Ovary (tissue), 3 donors: ENCODE data around the gene DIS3L2.

Source experiments
- EP300 ChIP-seq: sonication (generic); formaldehyde crosslinking; IDR thresholded peaks from one replicate; pipeline ENCODE4 v1.6.1; 2017; ENCODE audit warnings: antibody characterized with exemption
- POLR2A ChIP-seq: fragments of 450-650 bp; IDR thresholded peaks from one replicate; pipeline ENCODE4 v1.6.1; 2017; ENCODE audit warnings: antibody characterized with exemption, mild to moderate bottlenecking, moderate library complexity
- TF ChIP-seq, protein P1 (sequence below), 3 donors: fragments of 450-650 bp in 2 of 3; fragments of 200-600 bp in 1 of 3; IDR thresholded peaks; one replicate each; pipeline versions ENCODE4 v1.5.1 to v1.8.0; 2016 to 2022; ENCODE audit warnings: antibody characterized with exemption in 3 of 3, mild to moderate bottlenecking in 1 of 3
- donor health status: DM: no; HTN: no; CAD: no.

- no peak for TF ChIP-seq POLR2A
- TF ChIP-seq, protein P1, sequence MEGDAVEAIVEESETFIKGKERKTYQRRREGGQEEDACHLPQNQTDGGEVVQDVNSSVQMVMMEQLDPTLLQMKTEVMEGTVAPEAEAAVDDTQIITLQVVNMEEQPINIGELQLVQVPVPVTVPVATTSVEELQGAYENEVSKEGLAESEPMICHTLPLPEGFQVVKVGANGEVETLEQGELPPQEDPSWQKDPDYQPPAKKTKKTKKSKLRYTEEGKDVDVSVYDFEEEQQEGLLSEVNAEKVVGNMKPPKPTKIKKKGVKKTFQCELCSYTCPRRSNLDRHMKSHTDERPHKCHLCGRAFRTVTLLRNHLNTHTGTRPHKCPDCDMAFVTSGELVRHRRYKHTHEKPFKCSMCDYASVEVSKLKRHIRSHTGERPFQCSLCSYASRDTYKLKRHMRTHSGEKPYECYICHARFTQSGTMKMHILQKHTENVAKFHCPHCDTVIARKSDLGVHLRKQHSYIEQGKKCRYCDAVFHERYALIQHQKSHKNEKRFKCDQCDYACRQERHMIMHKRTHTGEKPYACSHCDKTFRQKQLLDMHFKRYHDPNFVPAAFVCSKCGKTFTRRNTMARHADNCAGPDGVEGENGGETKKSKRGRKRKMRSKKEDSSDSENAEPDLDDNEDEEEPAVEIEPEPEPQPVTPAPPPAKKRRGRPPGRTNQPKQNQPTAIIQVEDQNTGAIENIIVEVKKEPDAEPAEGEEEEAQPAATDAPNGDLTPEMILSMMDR (IDR thresholded peaks at IDR 0.05): no peak
- no peak for TF ChIP-seq EP300
These were observed 142.6 kb downstream of the DIS3L2 start for GRCh38 chr2:232104076-232104646.
